Nephron (organoid): Measurements from ENCODE around the gene AREL1.

Experiments used
- H3K27ac Mint-ChIP-seq, 3 experiments: 2 replicates each; pipeline ENCODE4 v1.8.0; 2020; ENCODE audit warnings: mixed read lengths in 3 of 3, mild to moderate bottlenecking in 2 of 3, moderate library complexity in 1 of 3
- H3K27me3 Mint-ChIP-seq: 2 replicates; pipeline ENCODE4 v1.8.0; 2021; ENCODE audit warnings: low read depth, mild to moderate bottlenecking, moderate library complexity, mixed read lengths
- H3K36me3 Mint-ChIP-seq: 2 replicates; pipeline ENCODE4 v1.8.0; 2020; ENCODE audit warnings: low read depth, mixed read lengths
- H3K4me1 Mint-ChIP-seq: 2 replicates; pipeline ENCODE4 v1.8.0; 2020; ENCODE audit warnings: mixed read lengths
- H3K4me3 Mint-ChIP-seq, 3 experiments: 2 replicates each; pipeline ENCODE4 v1.8.0; 2020; ENCODE audit warnings: mild to moderate bottlenecking in 3 of 3, mixed read lengths in 3 of 3, moderate library complexity in 2 of 3
- H3K9me3 Mint-ChIP-seq: 2 replicates; pipeline ENCODE4 v1.8.0; 2020; ENCODE audit warnings: mixed read lengths
- TF ChIP-seq, protein P1 (sequence below), 3 experiments: fragments of 200-600 bp; sonication (generic); IDR thresholded peaks; one replicate each; pipeline ENCODE4 v1.5.0; 2021; ENCODE audit warnings: antibody characterized with exemption in 3 of 3; ENCODE audit not compliant: unreplicated experiment in 3 of 3

The AREL1 gene

DNA sequence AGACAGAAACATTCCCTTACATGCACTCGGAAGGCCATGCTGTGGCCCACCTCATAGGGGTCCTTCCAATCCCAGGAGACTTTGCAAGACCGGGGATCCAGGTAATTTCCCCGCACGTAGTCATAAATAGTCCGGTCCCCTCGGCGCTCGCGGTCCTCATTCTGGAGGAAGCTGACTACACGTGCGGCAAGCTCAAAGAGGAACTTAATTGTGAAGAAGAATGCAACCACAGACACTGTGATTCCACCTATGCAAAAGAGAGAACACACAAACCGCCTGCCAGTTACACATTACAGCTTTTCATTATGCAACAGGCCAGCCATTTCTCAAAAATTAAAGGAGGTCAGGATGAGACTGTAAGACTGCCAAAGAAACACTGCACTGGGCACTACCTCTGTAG, 28.4 kb downstream of the AREL1 start:
- TF ChIP-seq, protein P1, sequence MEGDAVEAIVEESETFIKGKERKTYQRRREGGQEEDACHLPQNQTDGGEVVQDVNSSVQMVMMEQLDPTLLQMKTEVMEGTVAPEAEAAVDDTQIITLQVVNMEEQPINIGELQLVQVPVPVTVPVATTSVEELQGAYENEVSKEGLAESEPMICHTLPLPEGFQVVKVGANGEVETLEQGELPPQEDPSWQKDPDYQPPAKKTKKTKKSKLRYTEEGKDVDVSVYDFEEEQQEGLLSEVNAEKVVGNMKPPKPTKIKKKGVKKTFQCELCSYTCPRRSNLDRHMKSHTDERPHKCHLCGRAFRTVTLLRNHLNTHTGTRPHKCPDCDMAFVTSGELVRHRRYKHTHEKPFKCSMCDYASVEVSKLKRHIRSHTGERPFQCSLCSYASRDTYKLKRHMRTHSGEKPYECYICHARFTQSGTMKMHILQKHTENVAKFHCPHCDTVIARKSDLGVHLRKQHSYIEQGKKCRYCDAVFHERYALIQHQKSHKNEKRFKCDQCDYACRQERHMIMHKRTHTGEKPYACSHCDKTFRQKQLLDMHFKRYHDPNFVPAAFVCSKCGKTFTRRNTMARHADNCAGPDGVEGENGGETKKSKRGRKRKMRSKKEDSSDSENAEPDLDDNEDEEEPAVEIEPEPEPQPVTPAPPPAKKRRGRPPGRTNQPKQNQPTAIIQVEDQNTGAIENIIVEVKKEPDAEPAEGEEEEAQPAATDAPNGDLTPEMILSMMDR (IDR thresholded peaks at IDR 0.05; ENCODE audit: unreplicated experiment in 3 of 3) = no peak
- Mint-ChIP-seq H3K4me1 (no peaks in the 10 kb centered on the region), H3K9me3 (no peaks in the 10 kb centered on the region), H3K27ac (no peak overlapping the region), H3K4me3 (no peak overlapping the region), H3K36me3 (peaks cover 56% of the 10 kb centered on the region), H3K27me3 (no peaks in the 10 kb centered on the region)

DNA sequence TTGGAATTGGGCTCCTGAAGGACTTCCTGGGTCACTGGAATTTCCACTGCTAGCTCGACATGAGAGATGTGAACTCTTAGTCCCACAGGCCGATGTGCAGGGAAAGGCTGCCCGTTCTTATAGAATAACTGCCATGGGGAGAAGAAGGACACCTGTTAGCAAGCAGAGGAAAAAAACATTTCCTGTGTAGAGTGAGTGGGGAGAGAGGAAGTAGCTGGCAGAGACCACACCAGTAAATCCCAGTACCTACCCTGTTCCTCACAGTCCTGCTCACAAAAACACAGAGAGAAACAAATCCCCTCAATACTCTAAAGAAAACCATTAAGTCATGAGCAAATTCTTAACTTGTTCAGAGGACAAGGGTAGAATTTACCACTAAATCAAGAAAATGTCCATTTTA, 29.5 kb downstream of the AREL1 start:
- Mint-ChIP-seq H3K27ac (no peak overlapping the region), H3K36me3 (peaks cover 55% of the 10 kb centered on the region), H3K9me3 (no peaks in the 10 kb centered on the region), H3K27me3 (no peaks in the 10 kb centered on the region), H3K4me1 (no peaks in the 10 kb centered on the region), H3K4me3 (no peak overlapping the region)
- TF ChIP-seq, protein P1 (IDR thresholded peaks at IDR 0.05; ENCODE audit: unreplicated experiment in 3 of 3) = no peak

DNA sequence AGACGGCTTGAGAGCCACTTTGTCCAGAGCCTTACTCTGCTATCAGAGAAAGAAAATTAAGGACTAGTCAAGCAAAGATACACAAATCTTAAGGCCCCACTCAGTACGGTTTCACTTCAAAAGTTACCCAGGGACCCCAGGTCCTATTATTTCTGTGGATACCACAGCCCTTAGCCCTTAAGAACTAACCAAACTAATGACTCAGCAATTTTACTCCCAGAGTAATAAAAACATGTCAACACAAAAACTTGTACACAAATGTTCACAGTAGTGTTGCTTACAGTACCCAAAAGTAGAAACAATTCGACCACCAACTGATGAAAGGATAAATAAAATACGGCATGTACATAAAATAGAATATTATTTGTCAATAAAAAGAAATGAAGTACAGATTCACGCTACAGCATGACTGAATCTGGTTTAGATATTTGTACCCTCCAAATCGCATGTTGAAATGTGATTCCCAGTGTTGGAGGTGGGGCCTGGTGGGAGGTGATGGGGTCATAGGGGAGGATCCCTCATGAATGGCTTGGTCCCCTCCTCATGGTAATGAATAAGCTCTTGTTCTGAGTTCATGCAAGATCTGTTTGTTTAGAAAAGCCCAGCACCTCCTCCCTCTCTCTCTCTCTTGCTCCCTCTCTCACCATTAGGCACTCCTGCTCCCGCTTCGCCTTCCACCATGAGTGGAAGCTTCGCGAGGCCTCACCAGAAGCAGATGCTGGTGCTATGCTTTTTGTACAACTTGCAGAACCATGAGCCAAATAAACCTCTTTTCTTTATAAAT, 30.5 kb downstream of the AREL1 start:
- H3K4me1 Mint-ChIP-seq = no peaks in the 10 kb centered on the region
- TF ChIP-seq, protein P1 (IDR thresholded peaks at IDR 0.05; ENCODE audit: unreplicated experiment in 3 of 3) = no peak
- peaks cover 52% of the 10 kb centered on the region for H3K36me3 Mint-ChIP-seq
- no peaks in the 10 kb centered on the region for H3K9me3 Mint-ChIP-seq
- H3K4me3 Mint-ChIP-seq = no peak overlapping the region
- peak overlapping the region in 1 of 3 experiments; percentile 65 for H3K27ac Mint-ChIP-seq
- no peaks in the 10 kb centered on the region for H3K27me3 Mint-ChIP-seq

DNA sequence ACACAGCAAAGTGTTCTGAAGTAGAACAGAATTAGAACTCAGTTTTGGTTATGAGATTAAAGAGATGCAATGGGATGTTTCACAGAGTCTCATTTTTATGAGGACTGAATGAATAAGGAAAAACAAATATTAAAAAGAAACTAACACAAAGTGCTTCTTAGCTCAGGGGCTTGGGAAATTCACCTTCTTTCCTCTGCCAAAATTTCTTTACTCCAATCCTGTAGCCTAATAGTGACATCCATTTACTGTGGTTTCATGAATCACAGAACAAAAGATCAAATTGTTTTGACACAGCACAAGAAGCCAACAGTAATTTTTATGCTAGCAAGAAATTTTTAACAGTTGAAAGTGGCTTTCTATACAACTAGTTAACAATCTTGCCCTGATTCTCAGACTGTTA, 37.7 kb downstream of the AREL1 start:
- H3K27ac Mint-ChIP-seq = no peak overlapping the region
- no peak overlapping the region for H3K4me3 Mint-ChIP-seq
- H3K9me3 Mint-ChIP-seq = no peaks in the 10 kb centered on the region
- TF ChIP-seq, protein P1 (IDR thresholded peaks at IDR 0.05; ENCODE audit: unreplicated experiment in 3 of 3) = no peak
- H3K4me1 Mint-ChIP-seq = no peaks in the 10 kb centered on the region
- H3K27me3 Mint-ChIP-seq = no peaks in the 10 kb centered on the region
- H3K36me3 Mint-ChIP-seq = peaks cover 57% of the 10 kb centered on the region

DNA sequence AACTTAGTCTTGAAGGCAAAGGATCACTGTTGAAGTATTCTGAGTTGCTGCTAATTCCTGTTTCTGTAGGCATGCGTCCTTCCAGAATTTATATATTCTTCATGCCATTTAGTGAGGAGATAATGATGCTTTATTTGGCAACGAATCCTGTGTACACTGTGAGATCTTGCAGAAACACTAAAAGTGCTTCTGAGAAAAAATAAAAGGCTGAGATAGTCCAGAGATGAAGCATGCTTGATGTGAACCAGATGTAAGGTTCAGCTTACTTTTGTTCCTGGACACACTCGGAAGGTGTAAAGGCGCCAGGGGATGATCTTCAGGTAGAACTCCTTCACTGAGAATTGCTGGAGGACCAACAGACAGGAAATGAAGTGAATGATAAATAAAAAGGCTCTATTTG, 39.1 kb downstream of the AREL1 start:
- Mint-ChIP-seq H3K36me3 (peaks cover 63% of the 10 kb centered on the region), H3K4me1 (no peaks in the 10 kb centered on the region), H3K27ac (no peak overlapping the region), H3K9me3 (no peaks in the 10 kb centered on the region), H3K4me3 (no peak overlapping the region), H3K27me3 (no peaks in the 10 kb centered on the region)
- TF ChIP-seq, protein P1 (IDR thresholded peaks at IDR 0.05; ENCODE audit: unreplicated experiment in 3 of 3) = no peak

DNA sequence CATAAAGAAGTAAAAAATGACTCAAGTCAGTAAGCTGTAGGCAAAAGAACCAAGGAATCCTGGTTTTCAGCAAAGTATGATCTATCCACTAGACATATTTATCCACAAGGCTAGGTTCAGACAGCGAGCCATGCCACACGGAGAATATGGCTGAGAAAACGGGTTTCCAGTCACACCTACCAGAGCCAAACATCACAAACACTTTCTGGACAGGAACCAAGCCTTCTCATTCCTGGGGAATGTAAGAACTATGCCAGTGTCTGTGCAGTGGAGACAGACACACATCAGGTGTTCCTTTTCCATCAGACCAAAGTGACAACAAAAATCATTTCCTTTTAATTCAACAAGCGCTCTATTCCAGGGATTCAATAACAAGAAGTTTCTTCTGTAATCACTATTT, 41.1 kb downstream of the AREL1 start:
- Mint-ChIP-seq H3K9me3 (no peaks in the 10 kb centered on the region), H3K4me3 (no peak overlapping the region), H3K36me3 (peaks cover 76% of the 10 kb centered on the region), H3K4me1 (no peaks in the 10 kb centered on the region), H3K27ac (no peak overlapping the region), H3K27me3 (no peaks in the 10 kb centered on the region)
- TF ChIP-seq, protein P1 (IDR thresholded peaks at IDR 0.05; ENCODE audit: unreplicated experiment in 3 of 3) = no peak
